22Rv1 (cell line): ENCODE measurements around the gene TM4SF5.

Source experiments
- ZFX ChIP-seq: fragments of 450-650 bp; IDR thresholded peaks from 2 replicates; pipeline ENCODE4 v1.6.1; 2017; ENCODE audit warnings: antibody characterized with exemption, borderline replicate concordance
- TF ChIP-seq, protein P1 (sequence below): fragments of 450-650 bp; IDR thresholded peaks from 2 replicates; pipeline ENCODE4 v1.5.1; 2017; ENCODE audit warnings: mild to moderate bottlenecking

DNA sequence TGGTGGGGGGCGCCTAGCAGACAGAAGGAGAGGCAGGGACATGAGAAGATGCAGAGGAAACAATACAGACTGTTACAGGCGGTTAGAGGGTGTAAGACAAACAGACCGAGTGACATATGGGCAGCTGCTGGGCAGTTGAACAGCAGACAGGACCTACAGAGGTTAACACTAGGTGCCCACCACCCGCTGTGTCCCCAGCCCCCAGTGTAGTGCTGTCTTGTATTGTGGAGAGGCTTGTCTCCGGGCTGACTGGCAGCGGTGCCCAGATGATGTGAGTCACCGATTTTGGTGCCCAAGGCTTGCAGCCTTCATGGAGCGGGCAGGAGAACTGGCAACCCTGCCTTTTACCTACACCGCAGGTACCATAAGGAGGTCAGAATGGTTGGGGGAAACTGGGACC lies 29.6 kb upstream of the TM4SF5 start:
- TF ChIP-seq, protein P1, sequence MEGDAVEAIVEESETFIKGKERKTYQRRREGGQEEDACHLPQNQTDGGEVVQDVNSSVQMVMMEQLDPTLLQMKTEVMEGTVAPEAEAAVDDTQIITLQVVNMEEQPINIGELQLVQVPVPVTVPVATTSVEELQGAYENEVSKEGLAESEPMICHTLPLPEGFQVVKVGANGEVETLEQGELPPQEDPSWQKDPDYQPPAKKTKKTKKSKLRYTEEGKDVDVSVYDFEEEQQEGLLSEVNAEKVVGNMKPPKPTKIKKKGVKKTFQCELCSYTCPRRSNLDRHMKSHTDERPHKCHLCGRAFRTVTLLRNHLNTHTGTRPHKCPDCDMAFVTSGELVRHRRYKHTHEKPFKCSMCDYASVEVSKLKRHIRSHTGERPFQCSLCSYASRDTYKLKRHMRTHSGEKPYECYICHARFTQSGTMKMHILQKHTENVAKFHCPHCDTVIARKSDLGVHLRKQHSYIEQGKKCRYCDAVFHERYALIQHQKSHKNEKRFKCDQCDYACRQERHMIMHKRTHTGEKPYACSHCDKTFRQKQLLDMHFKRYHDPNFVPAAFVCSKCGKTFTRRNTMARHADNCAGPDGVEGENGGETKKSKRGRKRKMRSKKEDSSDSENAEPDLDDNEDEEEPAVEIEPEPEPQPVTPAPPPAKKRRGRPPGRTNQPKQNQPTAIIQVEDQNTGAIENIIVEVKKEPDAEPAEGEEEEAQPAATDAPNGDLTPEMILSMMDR: no peak
- no peak for TF ChIP-seq ZFX
